SK-N-SH (cell line): Measurements from ENCODE around the gene OR51V1. TPM values are rescaled to one million over a fixed set of nuclear protein-coding genes. Genes with fewer than 3 reads are reported as not detected.
"Not testable (repeated sequence)": the region's sequence is repeated elsewhere in the genome, so short reads cannot be mapped to it uniquely, and the experiment has no call there.

Source experiments
- CTCF ChIA-PET: fragments of 300-600, 350-600 bp; formaldehyde crosslinking; extraction: SDS; loops from one replicate; lab custom pipeline; 2021; lab: Yijun Ruan, JAX
- POLR2A ChIA-PET: fragments of 350-600 bp; sonication (Branson Sonifier 250); formaldehyde crosslinking; extraction: SDS; loops from one replicate; lab custom pipeline; 2020; ENCODE audit warnings: antibody characterized with exemption, inconsistent platforms; lab: Yijun Ruan, JAX
- DNase-seq: peaks from one replicate; pipeline ENCODE4 v3.0.0; 2012
- H2AFZ ChIP-seq: fragments of 200-600 bp; sonication (generic); 2 replicates; pipeline ENCODE4 v1.8.1; 2016; ENCODE audit warnings: antibody characterized with exemption, mild to moderate bottlenecking, low read depth
- H3F3A ChIP-seq: fragments of 200-600 bp; sonication (generic); replicated peaks from 2 replicates; pipeline ENCODE3; 2016; ENCODE audit warnings: antibody characterized with exemption, mild to moderate bottlenecking; ENCODE audit not compliant: insufficient read depth
- H3K27ac ChIP-seq, 2 experiments: fragments of 200-500 bp in 1 of 2; fragments of 200-600 bp in 1 of 2; sonication (Bioruptor generic) in 1 of 2; sonication (generic), shearing (Covaris generic) in 1 of 2; 2 replicates each; pipeline versions ENCODE4 v1.5.1 to v1.6.1; 2014 to 2016; ENCODE audit warnings: low read depth in 2 of 2, inconsistent platforms in 1 of 2, low read length in 1 of 2, mild to moderate bottlenecking in 1 of 2, mixed read lengths in 1 of 2
- H3K27me3 ChIP-seq: fragments of 200-600 bp; sonication (generic), shearing (Covaris generic); 2 replicates; pipeline ENCODE4 v1.6.1; 2016; ENCODE audit warnings: mixed run types; ENCODE audit not compliant: insufficient read depth
- H3K36me3 ChIP-seq, 2 experiments: fragments of 200-500 bp in 1 of 2; fragments of 200-600 bp in 1 of 2; sonication (Bioruptor generic) in 1 of 2; sonication (generic) in 1 of 2; replicated peaks in 1 of 2; 2 replicates each; pipeline versions ENCODE3 to v1.5.1; 2014 to 2016; ENCODE audit warnings: low read length in 1 of 2, mild to moderate bottlenecking in 1 of 2; ENCODE audit not compliant: insufficient read depth in 2 of 2, control insufficient read depth in 1 of 2
- H3K4me1 ChIP-seq, 2 experiments: fragments of 200-500 bp in 1 of 2; fragments of 200-600 bp in 1 of 2; sonication (Bioruptor generic) in 1 of 2; sonication (generic), shearing (Covaris generic) in 1 of 2; 2 replicates each; pipeline versions ENCODE4 v1.5.1 to v1.6.1; 2014 to 2016; ENCODE audit warnings: low read depth in 1 of 2, low read length in 1 of 2, mixed run types in 1 of 2; ENCODE audit not compliant: insufficient read depth in 2 of 2, control insufficient read depth in 1 of 2
- H3K4me2 ChIP-seq: fragments of 200-600 bp; sonication (generic), shearing (Covaris generic); 2 replicates; pipeline ENCODE4 v1.6.1; 2017; ENCODE audit warnings: mixed run types
- H3K4me3 ChIP-seq, 2 experiments: fragments of 200-500 bp in 1 of 2; fragments of 200-600 bp in 1 of 2; sonication (Bioruptor generic) in 1 of 2; sonication (generic), shearing (Covaris generic) in 1 of 2; 2 replicates each; pipeline versions ENCODE4 v1.5.1 to v1.8.1; 2014 to 2016; ENCODE audit warnings: low read depth in 2 of 2, inconsistent platforms in 1 of 2, low read length in 1 of 2, mild to moderate bottlenecking in 1 of 2, mixed read lengths in 1 of 2, moderate library complexity in 1 of 2
- H3K79me2 ChIP-seq: fragments of 200-600 bp; sonication (generic); 2 replicates; pipeline ENCODE4 v1.8.1; 2017; ENCODE audit warnings: mild to moderate bottlenecking; ENCODE audit not compliant: insufficient read depth
- H3K9ac ChIP-seq: fragments of 200-600 bp; sonication (generic); 2 replicates; pipeline ENCODE4 v1.6.1; 2017; ENCODE audit warnings: mixed run types
- H3K9me2 ChIP-seq: fragments of 200-600 bp; sonication (generic); 2 replicates; pipeline ENCODE4 v1.6.1; 2017; ENCODE audit warnings: mixed run types
- H3K9me3 ChIP-seq: fragments of 200-600 bp; sonication (generic); 2 replicates; pipeline ENCODE4 v1.6.1; 2017; ENCODE audit warnings: mixed run types, mild to moderate bottlenecking, moderate library complexity
- H4K20me1 ChIP-seq: fragments of 200-600 bp; sonication (generic); 2 replicates; pipeline ENCODE4 v1.6.1; 2017; ENCODE audit warnings: mild to moderate bottlenecking, mixed run types; ENCODE audit not compliant: insufficient read depth
- CHD2 ChIP-seq: fragments of 150-350 bp; IDR thresholded peaks from 2 replicates; pipeline ENCODE4 v1.6.1; 2018; ENCODE audit warnings: low read length; ENCODE audit not compliant: partially characterized antibody
- RCOR1 ChIP-seq: fragments of 150-350 bp; IDR thresholded peaks from 2 replicates; pipeline ENCODE4 v1.6.1; 2017; ENCODE audit warnings: antibody characterized with exemption, low read length
- REST ChIP-seq: IDR thresholded peaks from 2 replicates; pipeline ENCODE4 v1.6.1; 2012; ENCODE audit warnings: mild to moderate bottlenecking, low read depth, low read length, moderate library complexity
- TCF12 ChIP-seq: IDR thresholded peaks from 2 replicates; pipeline ENCODE4 v1.4.0; 2012
- WGBS: methylation state at CpG from one replicate; pipeline ENCODE4 v1.1.6; 2017; ENCODE audit warnings: low lambda C conversion rate; 5-methylcytosine and 5-hydroxymethylcytosine counted together
- polyA plus RNA-seq, 3 experiments: library from polyadenylated mRNA; depleted of rRNA; stranded (reverse); fragments of >200 nt; gene quantifications; 2 replicates each; pipeline ENCODE4 v1.2.3, GENCODE V29; 2012

OR51V1 gene
- polyA plus RNA-seq, 1 of the 3 experiments (the other 2 are of a cell fraction) = not detected

DNA sequence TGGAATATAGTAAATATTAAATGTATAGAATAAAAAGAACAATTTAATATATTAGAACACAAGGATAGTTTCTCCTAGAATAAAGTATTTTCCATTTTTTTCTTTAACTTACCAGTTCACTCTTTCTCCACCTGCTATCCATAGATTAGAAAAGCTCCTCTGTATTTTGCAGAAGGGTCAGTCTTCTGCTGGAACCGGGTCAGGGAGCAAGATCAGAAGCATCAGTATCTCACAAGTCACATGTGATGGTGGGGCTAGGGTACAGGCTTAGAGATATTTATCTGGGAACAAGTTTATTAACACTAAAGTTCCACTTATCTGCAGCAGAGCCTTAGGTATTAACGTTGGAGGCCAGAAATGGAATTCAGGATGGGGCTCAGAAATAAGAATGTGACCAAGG, 28.6 kb downstream of the OR51V1 start:
- TF ChIP-seq TCF12 = no peak
- TF ChIP-seq RCOR1 = no peak
- no peak for TF ChIP-seq CHD2
- TF ChIP-seq REST = no peak
- H3K27me3 ChIP-seq = no peaks in the 10 kb centered on the region; the same call in 1 of the 2 replicates
- no peak overlapping the region for H3K4me2 ChIP-seq
- no peaks in the 10 kb centered on the region for H3K9me3 ChIP-seq
- WGBS = 0% methylated on average over 2 of the region's 2 CpGs
- no peak overlapping the region for H3K27ac ChIP-seq
- H3K79me2 ChIP-seq = no peaks in the 10 kb centered on the region
- no peaks in the 10 kb centered on the region for H4K20me1 ChIP-seq
- no peaks in the 10 kb centered on the region for H3F3A ChIP-seq
- H3K9ac ChIP-seq = no peak overlapping the region
- no peak overlapping the region for H2AFZ ChIP-seq
- no peak for DNase-seq
- ChIA-PET POLR2A (no interaction called here), CTCF (no interaction called here)
- no peaks in the 10 kb centered on the region for H3K36me3 ChIP-seq
- H3K9me2 ChIP-seq = no peaks in the 10 kb centered on the region
- no peaks in the 10 kb centered on the region for H3K4me1 ChIP-seq
- no peak overlapping the region for H3K4me3 ChIP-seq

- H2AFZ ChIP-seq, POLR2A ChIA-PET, H3K36me3 ChIP-seq, H3K9me3 ChIP-seq, H4K20me1 ChIP-seq, H3K9ac ChIP-seq, H3K4me2 ChIP-seq, H3K4me3 ChIP-seq, DNase-seq, H3K27ac ChIP-seq, CTCF ChIA-PET, H3F3A ChIP-seq, H3K4me1 ChIP-seq, H3K27me3 ChIP-seq, H3K9me2 ChIP-seq, H3K79me2 ChIP-seq: not testable (repeated sequence)
Measured at GRCh38 chr11:5165898-5166297, 34.6 kb downstream of the OR51V1 start.

GRCh38 chr11:5164807-5165206, 35.7 kb downstream of the OR51V1 start:
- POLR2A ChIA-PET, H3K9ac ChIP-seq: not testable (repeated sequence)

DNA sequence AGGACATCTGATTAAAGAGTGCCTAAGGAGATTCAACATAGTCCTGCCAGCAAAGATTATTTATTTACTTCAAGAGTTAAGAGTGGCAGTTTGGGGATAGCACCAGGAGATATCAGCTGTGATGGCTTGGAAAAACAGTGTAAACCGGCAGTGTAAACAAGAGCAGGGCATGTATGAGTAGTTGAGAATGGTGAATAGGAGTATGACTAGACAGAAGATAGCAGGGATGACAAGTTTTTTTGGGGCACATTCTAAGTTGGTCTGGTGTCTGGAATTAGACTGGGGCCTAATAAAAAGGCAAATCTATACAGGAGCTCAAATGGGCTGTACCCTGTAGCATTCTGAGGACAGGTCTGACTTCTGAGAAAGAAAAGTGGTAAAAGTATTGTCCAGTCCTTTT, 39.4 kb downstream of the OR51V1 start:
- H3K4me2 ChIP-seq, POLR2A ChIA-PET, H3K27ac ChIP-seq, H3K27me3 ChIP-seq, H4K20me1 ChIP-seq, H3K9ac ChIP-seq, H3K4me1 ChIP-seq, H3F3A ChIP-seq, DNase-seq, CTCF ChIA-PET, H2AFZ ChIP-seq, H3K36me3 ChIP-seq, H3K79me2 ChIP-seq, H3K4me3 ChIP-seq, H3K9me3 ChIP-seq, H3K9me2 ChIP-seq: not testable (repeated sequence)
- WGBS = 9% methylated on average over 1 of the region's 1 CpG

More at GRCh38 chr11:5164807-5165206, 35.7 kb downstream of the OR51V1 start:
- CTCF ChIA-PET, H4K20me1 ChIP-seq, H3K4me3 ChIP-seq, H3K36me3 ChIP-seq, H3K27me3 ChIP-seq, H3K27ac ChIP-seq, H3K9me2 ChIP-seq, DNase-seq, H3K9me3 ChIP-seq, H3K4me1 ChIP-seq, H2AFZ ChIP-seq, H3K79me2 ChIP-seq, H3K4me2 ChIP-seq, H3F3A ChIP-seq: not testable (repeated sequence)
- 5% methylated on average over 6 of the region's 6 CpGs for WGBS

DNA sequence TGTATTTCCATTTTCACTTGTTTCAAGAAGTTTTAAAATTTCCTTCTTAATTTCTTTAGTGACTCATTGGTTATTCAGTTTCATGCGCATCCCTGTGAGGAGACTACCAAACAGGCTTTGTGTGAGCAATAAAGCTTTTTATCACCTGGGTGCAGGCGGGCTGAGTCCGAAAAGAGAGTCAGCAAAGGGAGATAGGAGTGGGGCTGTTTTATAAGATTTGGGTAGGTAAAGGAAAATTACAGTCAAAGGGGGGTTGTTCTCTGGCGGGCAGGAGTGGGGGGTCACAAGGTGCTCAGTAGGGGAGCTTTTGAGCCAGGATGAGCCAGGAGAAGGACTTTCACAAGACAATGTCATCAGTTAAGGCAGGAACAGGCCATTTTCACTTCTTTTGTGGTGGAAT, 40.3 kb downstream of the OR51V1 start:
- H3K36me3 ChIP-seq, CTCF ChIA-PET, H2AFZ ChIP-seq, H3K9ac ChIP-seq, H3K79me2 ChIP-seq, H3K4me2 ChIP-seq, H3K27me3 ChIP-seq, H3K27ac ChIP-seq, H4K20me1 ChIP-seq, H3K9me2 ChIP-seq, H3K9me3 ChIP-seq, H3K4me1 ChIP-seq, DNase-seq, H3F3A ChIP-seq, POLR2A ChIA-PET, H3K4me3 ChIP-seq: not testable (repeated sequence)
- WGBS = 7% methylated on average over 4 of the region's 4 CpGs
